IMR-90 (cell line): ENCODE measurements around the gene UMOD. TPM values are rescaled to one million over a fixed set of nuclear protein-coding genes. Genes with fewer than 3 reads are reported as not detected.

Source experiments
- ATAC-seq: fragments of 200-7000 bp; cut with Tn5 transposase; 2 replicates; pipeline ENCODE4 v1.9.1; 2020; ENCODE audit warnings: low read depth, mild to moderate bottlenecking, moderate library complexity
- BruUV-seq: library from RNA; stranded (reverse); fragments of 400-500 nt; replicated peaks from 2 replicates; lab custom pipeline; 2021; lab: Mats Ljungman, UMichigan
- CTCF ChIA-PET: fragments of 300-600 bp; formaldehyde crosslinking; extraction: SDS; loops from one replicate; lab custom pipeline; 2021; ENCODE audit warnings: antibody characterized with exemption; lab: Yijun Ruan, JAX
- POLR2A ChIA-PET: fragments of 300-600 bp; sonication (Branson Sonifier 250); formaldehyde crosslinking; loops from one replicate; lab custom pipeline; 2022; ENCODE audit warnings: antibody characterized with exemption; ENCODE audit not compliant: unreplicated experiment; lab: Charles Lee
- DNase-seq: peaks from one replicate; pipeline ENCODE4 v3.0.0; 2013
- H2AFZ ChIP-seq: replicated peaks from 2 replicates; pipeline ENCODE3; 2013; ENCODE audit warnings: low read length, mild to moderate bottlenecking; ENCODE audit not compliant: poor library complexity
- H2AK5ac ChIP-seq: 2 replicates; pipeline ENCODE4 v1.6.1; 2013; ENCODE audit warnings: low read depth, low read length, inconsistent platforms
- H2AK9ac ChIP-seq: replicated peaks from 2 replicates; pipeline ENCODE3; 2013; ENCODE audit warnings: mild to moderate bottlenecking, low read depth, low read length, moderate library complexity; ENCODE audit not compliant: poor library complexity
- H2BK120ac ChIP-seq: 2 replicates; pipeline ENCODE4 v1.6.1; 2013; ENCODE audit warnings: low read depth, low read length, inconsistent platforms
- H2BK15ac ChIP-seq: 3 replicates; pipeline ENCODE4 v1.6.1; 2013; ENCODE audit warnings: low read depth, low read length, inconsistent platforms
- H2BK20ac ChIP-seq: 2 replicates; pipeline ENCODE4 v1.6.1; 2013; ENCODE audit warnings: low read depth, mild to moderate bottlenecking, inconsistent platforms, low read length, moderate library complexity
- H2BK5ac ChIP-seq: 2 replicates; pipeline ENCODE4 v1.6.1; 2013; ENCODE audit warnings: mild to moderate bottlenecking, low read depth, low read length, inconsistent platforms; ENCODE audit not compliant: poor library complexity, severe bottlenecking
- H3K14ac ChIP-seq: replicated peaks from 2 replicates; pipeline ENCODE4 v1.6.1; 2013; ENCODE audit warnings: low read depth, low read length, inconsistent platforms
- H3K18ac ChIP-seq: 2 replicates; pipeline ENCODE4 v1.6.1; 2013; ENCODE audit warnings: low read depth, low read length, control low read depth
- H3K23ac ChIP-seq: 2 replicates; pipeline ENCODE4 v1.6.1; 2013; ENCODE audit warnings: low read depth, low read length, inconsistent platforms
- H3K27ac ChIP-seq: 2 replicates; pipeline ENCODE4 v1.5.1; 2013; ENCODE audit warnings: mild to moderate bottlenecking, control low read depth, low read length; ENCODE audit not compliant: insufficient read depth
- H3K27me3 ChIP-seq: 2 replicates; pipeline ENCODE4 v1.6.1; 2013; ENCODE audit warnings: low read length; ENCODE audit not compliant: control insufficient read depth, insufficient read depth
- H3K36me3 ChIP-seq: 2 replicates; pipeline ENCODE4 v1.6.1; 2013; ENCODE audit warnings: low read length, mixed read lengths; ENCODE audit not compliant: control insufficient read depth, insufficient read depth
- H3K4ac ChIP-seq: 2 replicates; pipeline ENCODE4 v1.6.1; 2013; ENCODE audit warnings: low read depth, low read length, inconsistent platforms
- H3K4me1 ChIP-seq: 2 replicates; pipeline ENCODE4 v1.6.1; 2013; ENCODE audit warnings: low read length, mixed read lengths; ENCODE audit not compliant: control insufficient read depth, insufficient read depth
- H3K4me2 ChIP-seq: 2 replicates; pipeline ENCODE4 v1.6.1; 2013; ENCODE audit warnings: low read depth, mild to moderate bottlenecking, control low read depth, low read length, moderate library complexity
- H3K4me3 ChIP-seq: 2 replicates; pipeline ENCODE4 v1.5.1; 2013; ENCODE audit warnings: low read depth, mild to moderate bottlenecking, control low read depth, low read length, moderate library complexity; ENCODE audit not compliant: insufficient read depth
- H3K56ac ChIP-seq: 2 replicates; pipeline ENCODE4 v1.6.1; 2013; ENCODE audit warnings: low read length, inconsistent platforms; ENCODE audit not compliant: insufficient read depth; ENCODE audit errors: extremely low read depth
- H3K79me1 ChIP-seq, 2 experiments: 2 replicates each; pipeline ENCODE4 v1.6.1; 2013; ENCODE audit warnings: low read length in 2 of 2, inconsistent platforms in 1 of 2, low read depth in 1 of 2
- H3K9ac ChIP-seq: 2 replicates; pipeline ENCODE4 v1.6.1; 2013; ENCODE audit warnings: low read depth, low read length, control low read depth
- H3K9me1 ChIP-seq: 2 replicates; pipeline ENCODE4 v1.6.1; 2013; ENCODE audit warnings: low read length, inconsistent platforms; ENCODE audit not compliant: insufficient read depth
- H3K9me3 ChIP-seq: 2 replicates; pipeline ENCODE4 v1.6.1; 2013; ENCODE audit warnings: low read length; ENCODE audit not compliant: control insufficient read depth, insufficient read depth
- H4K20me1 ChIP-seq: 2 replicates; pipeline ENCODE4 v1.6.1; 2013; ENCODE audit warnings: low read length, inconsistent platforms; ENCODE audit not compliant: insufficient read depth
- H4K5ac ChIP-seq: 2 replicates; pipeline ENCODE4 v1.6.1; 2013; ENCODE audit warnings: mild to moderate bottlenecking, low read depth, low read length, control low read depth
- H4K8ac ChIP-seq, 2 experiments: 2 replicates each; pipeline ENCODE4 v1.6.1; 2013; ENCODE audit warnings: low read depth in 2 of 2, low read length in 2 of 2, control low read depth in 1 of 2, inconsistent platforms in 1 of 2
- H4K91ac ChIP-seq: 2 replicates; pipeline ENCODE4 v1.6.1; 2013; ENCODE audit warnings: low read depth, low read length, inconsistent platforms; ENCODE audit not compliant: insufficient read depth
- BHLHE40 ChIP-seq: fragments of 150-350 bp; IDR thresholded peaks from 2 replicates; pipeline ENCODE4 v1.6.1; 2016; ENCODE audit warnings: mild to moderate bottlenecking, low read depth, low read length
- CEBPB ChIP-seq: IDR thresholded peaks from 2 replicates; pipeline ENCODE4 v1.6.1; 2012; ENCODE audit warnings: low read depth, low read length, improper control_type of control experiment
- CHD1 ChIP-seq: IDR thresholded peaks from 2 replicates; pipeline ENCODE4 v1.6.1; 2012; ENCODE audit warnings: low read depth, low read length, improper control_type of control experiment
- FOS ChIP-seq: fragments of 150-350 bp; IDR thresholded peaks from 2 replicates; pipeline ENCODE4 v1.6.1; 2016; ENCODE audit warnings: low read depth, low read length
- MAFK ChIP-seq: IDR thresholded peaks from 2 replicates; pipeline ENCODE4 v1.6.1; 2012; ENCODE audit warnings: low read depth, low read length, improper control_type of control experiment
- MAZ ChIP-seq: IDR thresholded peaks from 2 replicates; pipeline ENCODE4 v1.6.1; 2012; ENCODE audit warnings: low read depth, mild to moderate bottlenecking, low read length, improper control_type of control experiment, moderate library complexity, borderline replicate concordance
- MXI1 ChIP-seq: IDR thresholded peaks from 2 replicates; pipeline ENCODE4 v1.6.1; 2012; ENCODE audit warnings: low read depth, mild to moderate bottlenecking, low read length, moderate library complexity, borderline replicate concordance
- NFE2L2 ChIP-seq: fragments of 150-350 bp; IDR thresholded peaks from 2 replicates; pipeline ENCODE4 v1.6.1; 2016; ENCODE audit warnings: low read depth, mild to moderate bottlenecking, low read length
- POLR2A ChIP-seq: IDR thresholded peaks from 2 replicates; pipeline ENCODE4 v1.6.1; 2012; ENCODE audit warnings: mild to moderate bottlenecking, low read depth, low read length
- RAD21 ChIP-seq: IDR thresholded peaks from 2 replicates; pipeline ENCODE4 v1.6.1; 2012; ENCODE audit warnings: low read length, improper control_type of control experiment
- RCOR1 ChIP-seq: IDR thresholded peaks from 2 replicates; pipeline ENCODE4 v1.6.1; 2012; ENCODE audit warnings: mild to moderate bottlenecking, low read length, improper control_type of control experiment; ENCODE audit not compliant: insufficient replicate concordance
- RFX5 ChIP-seq: IDR thresholded peaks from 2 replicates; pipeline ENCODE4 v1.8.0; 2012; ENCODE audit warnings: low read depth, mild to moderate bottlenecking, low read length, moderate library complexity
- SMC3 ChIP-seq: fragments of 150-350 bp; IDR thresholded peaks from 2 replicates; pipeline ENCODE4 v1.6.1; 2016; ENCODE audit warnings: low read depth, mild to moderate bottlenecking, antibody characterized with exemption, low read length, moderate library complexity
- WGBS, 2 experiments: methylation state at CpG; one replicate each; pipeline versions ENCODE4 v1.1.5 to v1.1.7; 2013; ENCODE audit warnings: missing lambda C conversion rate in 2 of 2; ENCODE audit not compliant: insufficient read length in 1 of 2; ENCODE audit errors: extremely low coverage in 2 of 2; 5-methylcytosine and 5-hydroxymethylcytosine counted together
- dilution Hi-C: fragments of 300-500 bp; cut with HindIII; formaldehyde crosslinking; loops from one replicate; pipeline ENCODE4 v1.14.3; 2018; ENCODE audit warnings: low sequenced_read_pairs; ENCODE audit not compliant: unreplicated experiment
- in situ Hi-C: fragments of 300-500 bp; cut with MboI; formaldehyde crosslinking; loops from 3 replicates; pipeline ENCODE4 v1.14.3; 2019; ENCODE audit warnings: low sequenced_read_pairs, inconsistent platforms, mixed read lengths
- intact Hi-C: fragments of 100-400 bp; cut with micrococcal nuclease; formaldehyde crosslinking; loops from 2 replicates; pipeline ENCODE4 v1.10.0; 2022
- polyA plus RNA-seq, 3 experiments: library from polyadenylated mRNA; depleted of rRNA; stranded (reverse); fragments of >200 nt; gene quantifications; 2 replicates each; pipeline ENCODE4 v1.2.3, GENCODE V29; 2012; ENCODE audit warnings: low replicate concordance in 1 of 3
- total RNA-seq: library from RNA; depleted of rRNA; stranded (reverse); fragments of >200 nt; gene quantifications from 2 replicates; pipeline ENCODE4 v1.2.3, GENCODE V29; 2012
- TF ChIP-seq, protein P1 (sequence below): fragments of 150-350 bp; IDR thresholded peaks from 2 replicates; pipeline ENCODE4 v1.6.1; 2017; ENCODE audit warnings: mild to moderate bottlenecking, antibody characterized with exemption, low read length, low read depth
- TF ChIP-seq, protein P2 (sequence below): fragments of 150-350 bp; IDR thresholded peaks from 2 replicates; pipeline ENCODE4 v1.6.1; 2016; ENCODE audit warnings: low read depth, mild to moderate bottlenecking, low read length, moderate library complexity, borderline replicate concordance
- TF ChIP-seq, protein P3 (sequence below): conservative IDR thresholded peaks from 2 replicates; pipeline ENCODE4 v1.5.1; 2012; ENCODE audit warnings: mild to moderate bottlenecking, low read depth, low read length, improper control_type of control experiment

UMOD gene
- total and polyA plus RNA-seq, 2 of the 4 experiments (the other 2 are of a cell fraction): not detected

DNA sequence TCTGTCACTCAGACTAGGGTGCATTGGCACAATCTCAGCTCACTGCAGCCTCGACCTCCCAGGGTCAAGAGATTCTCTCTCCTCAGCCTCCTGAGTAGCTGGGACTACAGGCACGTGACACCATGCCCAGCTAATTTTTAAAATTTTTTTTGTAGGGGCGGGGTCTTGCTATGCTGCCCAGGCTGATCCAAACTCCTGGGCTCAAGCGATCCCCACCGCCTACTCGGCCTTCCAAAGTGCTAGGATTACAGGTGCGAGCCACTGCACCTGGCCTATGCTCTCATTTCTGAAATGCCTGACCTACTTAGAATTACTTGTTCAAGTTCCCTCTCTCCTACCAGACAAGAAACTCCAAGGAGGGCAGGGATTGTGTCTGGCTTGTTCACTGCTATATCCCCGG, 20.1 kb downstream of the UMOD start:
- in situ Hi-C loops (loop anchor here (25.0 kb wide), 1 partner anchor 170 kb away; no protein-coding TSS in a partner anchor), intact Hi-C loops (no loop called here), dilution Hi-C loops (no loop called here)
- Histone ChIP-seq H4K20me1 (no peaks in the 10 kb centered on the region), H3K4me2 (no peak overlapping the region), H3K27me3 (no peaks in the 10 kb centered on the region), H3K36me3 (no peaks in the 10 kb centered on the region), H3K9ac (no peak overlapping the region), H2AK5ac (no peak overlapping the region), H3K4ac (no peak overlapping the region), H2BK20ac (no peak overlapping the region), H3K4me3 (no peak overlapping the region), H3K23ac (no peak overlapping the region), H3K18ac (no peak overlapping the region), H3K79me1 (no peaks in the 10 kb centered on the region), H2AFZ (no peak overlapping the region), H3K56ac (no peak overlapping the region), H2BK120ac (no peak overlapping the region), H4K5ac (no peak overlapping the region), H4K8ac (no peak overlapping the region), H2BK15ac (no peak overlapping the region), H3K4me1 (no peaks in the 10 kb centered on the region), H3K27ac (no peak overlapping the region), H4K91ac (no peak overlapping the region), H3K9me3 (peaks cover 20% of the 10 kb centered on the region), H3K9me1 (no peaks in the 10 kb centered on the region), H2AK9ac (no peak overlapping the region), H3K14ac (no peak overlapping the region), H2BK5ac (no peak overlapping the region)
- ChIA-PET POLR2A (interaction anchor here (0.6 kb wide), 1 partner anchor 255 kb away, joined by 3 read pairs; no protein-coding TSS in a partner anchor), CTCF (no interaction called here)
- no TSS peak for BruUV-seq
- ATAC-seq (no peak), DNase-seq (no peak)
- TF ChIP-seq FOS (no peak), NFE2L2 (no peak), SMC3 (no peak), RAD21 (no peak), CEBPB (no peak), RCOR1 (no peak), MXI1 (no peak), BHLHE40 (no peak), RFX5 (no peak), MAFK (no peak), POLR2A (no peak), MAZ (no peak), CHD1 (no peak)
- TF ChIP-seq, protein P1, sequence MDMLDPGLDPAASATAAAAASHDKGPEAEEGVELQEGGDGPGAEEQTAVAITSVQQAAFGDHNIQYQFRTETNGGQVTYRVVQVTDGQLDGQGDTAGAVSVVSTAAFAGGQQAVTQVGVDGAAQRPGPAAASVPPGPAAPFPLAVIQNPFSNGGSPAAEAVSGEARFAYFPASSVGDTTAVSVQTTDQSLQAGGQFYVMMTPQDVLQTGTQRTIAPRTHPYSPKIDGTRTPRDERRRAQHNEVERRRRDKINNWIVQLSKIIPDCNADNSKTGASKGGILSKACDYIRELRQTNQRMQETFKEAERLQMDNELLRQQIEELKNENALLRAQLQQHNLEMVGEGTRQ: no peak
- TF ChIP-seq, protein P2, sequence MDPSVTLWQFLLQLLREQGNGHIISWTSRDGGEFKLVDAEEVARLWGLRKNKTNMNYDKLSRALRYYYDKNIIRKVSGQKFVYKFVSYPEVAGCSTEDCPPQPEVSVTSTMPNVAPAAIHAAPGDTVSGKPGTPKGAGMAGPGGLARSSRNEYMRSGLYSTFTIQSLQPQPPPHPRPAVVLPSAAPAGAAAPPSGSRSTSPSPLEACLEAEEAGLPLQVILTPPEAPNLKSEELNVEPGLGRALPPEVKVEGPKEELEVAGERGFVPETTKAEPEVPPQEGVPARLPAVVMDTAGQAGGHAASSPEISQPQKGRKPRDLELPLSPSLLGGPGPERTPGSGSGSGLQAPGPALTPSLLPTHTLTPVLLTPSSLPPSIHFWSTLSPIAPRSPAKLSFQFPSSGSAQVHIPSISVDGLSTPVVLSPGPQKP: no peak
- TF ChIP-seq, protein P3, sequence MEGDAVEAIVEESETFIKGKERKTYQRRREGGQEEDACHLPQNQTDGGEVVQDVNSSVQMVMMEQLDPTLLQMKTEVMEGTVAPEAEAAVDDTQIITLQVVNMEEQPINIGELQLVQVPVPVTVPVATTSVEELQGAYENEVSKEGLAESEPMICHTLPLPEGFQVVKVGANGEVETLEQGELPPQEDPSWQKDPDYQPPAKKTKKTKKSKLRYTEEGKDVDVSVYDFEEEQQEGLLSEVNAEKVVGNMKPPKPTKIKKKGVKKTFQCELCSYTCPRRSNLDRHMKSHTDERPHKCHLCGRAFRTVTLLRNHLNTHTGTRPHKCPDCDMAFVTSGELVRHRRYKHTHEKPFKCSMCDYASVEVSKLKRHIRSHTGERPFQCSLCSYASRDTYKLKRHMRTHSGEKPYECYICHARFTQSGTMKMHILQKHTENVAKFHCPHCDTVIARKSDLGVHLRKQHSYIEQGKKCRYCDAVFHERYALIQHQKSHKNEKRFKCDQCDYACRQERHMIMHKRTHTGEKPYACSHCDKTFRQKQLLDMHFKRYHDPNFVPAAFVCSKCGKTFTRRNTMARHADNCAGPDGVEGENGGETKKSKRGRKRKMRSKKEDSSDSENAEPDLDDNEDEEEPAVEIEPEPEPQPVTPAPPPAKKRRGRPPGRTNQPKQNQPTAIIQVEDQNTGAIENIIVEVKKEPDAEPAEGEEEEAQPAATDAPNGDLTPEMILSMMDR: no peak
- WGBS, 2 experiments: no CpG with 5 or more reads among the region's 8 CpGs
